ENCODE results near the gene SGCA.

DNA sequence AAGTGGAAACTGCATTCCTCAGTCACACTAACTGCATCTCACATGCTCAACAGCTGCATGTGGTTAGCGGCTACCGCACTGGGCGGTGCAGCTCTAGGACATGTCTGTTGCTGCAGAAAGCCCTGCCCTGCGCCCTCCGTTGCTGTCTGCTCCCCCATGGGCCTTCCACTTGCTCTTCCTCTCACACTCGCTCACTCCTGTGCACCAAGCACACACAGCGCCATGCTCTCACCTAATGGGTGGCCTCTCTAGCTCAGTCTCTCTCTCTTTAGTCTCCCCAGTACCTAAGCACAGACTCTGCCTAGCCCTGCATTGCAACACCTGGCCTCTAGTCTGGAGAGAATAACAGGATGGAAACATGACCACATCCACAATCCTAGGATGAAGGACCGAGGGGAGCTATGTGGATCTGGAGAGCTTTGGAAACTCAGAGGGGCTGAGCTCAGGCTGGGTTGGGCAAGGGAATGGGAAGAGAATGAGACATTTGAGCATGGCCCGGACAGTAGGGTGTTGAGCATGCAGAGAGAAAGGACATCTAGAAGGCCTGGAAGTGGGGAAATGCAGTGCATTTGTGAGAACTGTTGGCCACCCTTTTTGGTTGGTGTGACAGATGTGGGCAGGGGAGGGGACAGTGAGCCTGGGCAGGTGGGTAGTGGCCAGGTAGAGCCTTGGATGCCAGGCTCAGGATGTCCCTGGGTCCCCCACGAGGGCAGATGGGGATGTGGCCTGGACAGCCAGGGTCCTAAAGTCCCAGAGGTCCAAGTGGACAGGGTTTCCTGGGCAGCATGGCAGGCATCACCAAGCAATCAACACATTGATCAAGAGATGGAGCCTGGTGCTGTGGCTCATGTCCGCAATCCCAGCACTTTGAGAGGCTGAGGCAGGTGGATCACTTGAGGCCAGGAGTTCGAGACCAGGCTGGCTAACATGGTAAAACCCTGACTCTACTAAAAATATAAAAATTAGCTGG is 16.1 kb downstream of the SGCA start:
- TF ChIP-seq ZBTB8A (CRISPR knock-in tag; IDR thresholded peaks at IDR 0.05; ENCODE audit: borderline replicate concordance, low read depth) (no peak), BCLAF1 (IDR thresholded peaks at IDR 0.05) (no peak), HMG20B (CRISPR knock-in tag; conservative IDR thresholded peaks at IDR 0.05) (no peak), SP1 (IDR thresholded peaks at IDR 0.05) (no peak), SP1 (CRISPR knock-in tag; IDR thresholded peaks at IDR 0.05) (no peak), NCOA5 (CRISPR knock-in tag; IDR thresholded peaks at IDR 0.05) (no peak), FOXM1 (CRISPR knock-in tag; IDR thresholded peaks at IDR 0.05) (no peak)
- TF ChIP-seq, protein P1, sequence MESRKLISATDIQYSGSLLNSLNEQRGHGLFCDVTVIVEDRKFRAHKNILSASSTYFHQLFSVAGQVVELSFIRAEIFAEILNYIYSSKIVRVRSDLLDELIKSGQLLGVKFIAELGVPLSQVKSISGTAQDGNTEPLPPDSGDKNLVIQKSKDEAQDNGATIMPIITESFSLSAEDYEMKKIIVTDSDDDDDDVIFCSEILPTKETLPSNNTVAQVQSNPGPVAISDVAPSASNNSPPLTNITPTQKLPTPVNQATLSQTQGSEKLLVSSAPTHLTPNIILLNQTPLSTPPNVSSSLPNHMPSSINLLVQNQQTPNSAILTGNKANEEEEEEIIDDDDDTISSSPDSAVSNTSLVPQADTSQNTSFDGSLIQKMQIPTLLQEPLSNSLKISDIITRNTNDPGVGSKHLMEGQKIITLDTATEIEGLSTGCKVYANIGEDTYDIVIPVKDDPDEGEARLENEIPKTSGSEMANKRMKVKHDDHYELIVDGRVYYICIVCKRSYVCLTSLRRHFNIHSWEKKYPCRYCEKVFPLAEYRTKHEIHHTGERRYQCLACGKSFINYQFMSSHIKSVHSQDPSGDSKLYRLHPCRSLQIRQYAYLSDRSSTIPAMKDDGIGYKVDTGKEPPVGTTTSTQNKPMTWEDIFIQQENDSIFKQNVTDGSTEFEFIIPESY (CRISPR knock-in tag; IDR thresholded peaks at IDR 0.05), result no peak
